ENCODE results near the gene PLRG1.
"Not testable (repeated sequence)": the region's sequence is repeated elsewhere in the genome, so short reads cannot be mapped to it uniquely, and the experiment has no call there.

The PLRG1 gene

DNA sequence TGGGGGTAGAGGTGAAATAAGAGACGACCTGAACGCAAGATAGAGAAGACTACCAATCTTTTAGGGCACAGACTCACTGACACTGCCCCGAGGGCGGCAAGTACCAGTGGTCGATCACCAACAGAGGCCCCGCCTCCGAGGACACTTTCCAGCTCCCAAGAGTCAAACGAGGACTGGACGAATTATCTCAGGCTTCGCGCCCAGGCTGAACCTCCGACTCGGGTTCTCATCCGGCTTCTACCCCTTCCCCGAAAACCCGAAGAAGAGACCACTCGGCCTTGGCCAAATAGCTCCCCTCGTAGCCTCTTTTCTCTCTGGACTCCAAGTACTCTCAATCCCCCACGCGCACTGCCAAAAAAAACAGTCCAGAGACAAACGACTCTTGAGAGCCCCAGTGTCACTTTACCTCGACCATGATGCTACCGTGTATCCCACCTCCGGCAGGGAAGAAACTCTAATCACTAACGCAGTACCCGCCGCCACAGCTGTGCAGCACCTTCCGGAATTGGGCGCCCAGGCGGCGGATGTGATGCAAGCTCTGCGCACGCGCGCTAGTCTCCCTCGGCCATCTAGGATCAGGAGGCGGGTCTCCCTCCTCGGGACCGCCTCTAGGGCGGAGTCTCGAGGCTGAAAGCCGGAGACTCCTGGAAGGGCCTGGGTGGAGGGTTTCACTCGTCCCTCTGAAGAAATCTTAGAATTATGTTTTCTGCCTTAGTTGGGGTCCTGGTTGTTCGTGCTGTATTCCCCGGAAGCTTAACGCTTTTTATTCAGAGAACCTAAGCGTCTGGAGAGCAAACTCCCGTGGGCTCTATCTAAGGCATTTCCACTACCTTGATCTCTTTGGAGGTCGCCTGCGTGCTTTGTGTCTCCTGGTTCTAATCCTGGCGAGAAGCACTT, at the start of gene PLRG1:
TSS of gene PLRG1 (minus strand) at position 507 of the 897 bp plus-strand sequence. CDS start at position 415, 92 bp downstream.
- peak; percentile 97 for FAIRE-seq

DNA sequence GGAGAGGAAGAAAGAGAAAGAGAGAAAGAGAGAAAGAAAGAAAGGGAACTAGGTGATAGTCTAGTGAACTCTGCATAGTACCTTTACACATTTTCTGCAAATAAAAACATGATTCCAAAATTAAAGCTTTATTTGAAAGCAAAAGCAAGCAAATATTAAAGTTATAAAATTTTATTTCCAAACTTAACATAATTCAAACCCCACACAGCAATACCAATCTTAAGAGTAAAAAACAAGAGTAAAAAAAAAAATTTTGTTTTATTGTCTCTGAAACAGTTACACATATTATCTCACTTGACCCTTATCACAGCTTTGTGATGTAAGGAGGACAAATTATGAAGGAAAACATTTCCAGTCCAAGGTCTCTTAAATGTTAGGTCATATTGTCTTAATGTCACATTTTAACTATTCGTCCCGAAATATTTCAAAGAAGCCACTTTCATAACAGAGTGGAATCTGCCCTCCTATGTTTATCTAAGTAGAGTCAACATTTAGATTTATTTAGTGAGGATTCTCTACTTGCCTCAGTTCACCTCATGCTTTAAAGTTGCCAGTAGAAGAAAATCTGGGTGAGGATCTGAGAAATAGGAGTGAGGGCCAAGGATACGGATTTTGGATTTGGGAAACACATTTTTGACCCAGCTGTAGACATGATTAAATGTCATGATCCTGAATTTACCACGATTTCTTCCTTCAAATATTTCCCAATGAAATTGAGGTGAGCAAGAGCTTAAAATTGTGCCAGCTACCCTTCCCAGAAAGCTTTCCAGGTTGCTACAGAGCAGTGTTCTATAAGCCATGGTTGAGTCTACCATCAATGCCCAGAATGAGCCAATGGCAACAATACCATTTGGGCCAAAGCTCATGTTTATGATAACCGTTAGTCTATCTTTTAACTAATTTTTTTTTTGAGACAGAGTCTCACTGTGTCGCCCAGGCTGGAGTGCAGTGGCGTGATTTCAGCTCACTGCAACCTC, 47.9 kb upstream of the PLRG1 start:
- no peak for FAIRE-seq

- FAIRE-seq = not testable (repeated sequence)
Measured at GRCh38 chr4:154597281-154597680, 47.1 kb upstream of the PLRG1 start.

DNA sequence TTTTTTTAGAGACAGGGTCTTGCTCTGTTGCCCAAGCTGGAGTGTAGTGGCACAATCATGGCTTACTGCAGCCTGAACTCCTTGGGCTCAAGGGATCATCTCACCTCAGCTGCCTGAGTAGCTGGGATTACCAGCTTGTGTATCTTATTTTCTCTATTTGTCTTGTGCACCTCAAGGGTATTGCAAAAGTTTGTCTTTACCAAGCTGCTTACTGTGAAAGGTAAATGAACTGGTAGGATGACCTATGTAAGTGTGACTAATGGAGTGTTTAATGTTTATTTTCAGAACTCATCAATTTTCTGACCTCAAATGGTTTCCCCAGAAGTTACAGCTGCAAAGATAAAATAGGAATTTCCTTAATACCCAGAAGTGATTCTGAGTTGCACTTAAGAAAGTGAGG, 45.6 kb upstream of the PLRG1 start:
- FAIRE-seq = no peak

- not testable (repeated sequence) for FAIRE-seq
Measured at GRCh38 chr4:154594343-154594742, 44.1 kb upstream of the PLRG1 start.

DNA sequence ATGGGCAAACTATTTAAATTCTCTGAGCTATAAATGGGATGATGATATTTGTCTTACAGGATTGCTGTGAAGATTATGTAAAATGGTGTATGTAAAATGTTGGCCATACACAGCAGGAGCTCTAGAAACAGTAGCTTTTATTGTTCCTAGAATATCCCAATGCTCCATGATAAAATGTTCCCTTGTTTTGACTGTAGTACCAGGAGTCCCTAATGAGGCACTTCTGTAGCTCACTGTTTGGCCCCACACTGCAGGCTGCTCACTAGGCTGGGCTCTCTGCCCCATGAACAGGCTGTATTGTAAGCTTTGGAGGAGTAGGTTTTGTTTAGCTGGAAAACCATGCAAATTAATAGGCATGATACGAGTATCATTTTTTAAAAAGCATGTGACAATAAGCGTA, 43.7 kb upstream of the PLRG1 start:
- no peak for FAIRE-seq

- no peak for FAIRE-seq
Measured at GRCh38 chr4:154591890-154592289, 41.7 kb upstream of the PLRG1 start.

GRCh38 chr4:154590329-154591006, 40.3 kb upstream of the PLRG1 start, which contains the start of gene FGA:
TSS of gene FGA (minus strand) at chr4:154590742. CDS start at chr4:154590687, 55 bp downstream.
- FAIRE-seq = no peak

DNA sequence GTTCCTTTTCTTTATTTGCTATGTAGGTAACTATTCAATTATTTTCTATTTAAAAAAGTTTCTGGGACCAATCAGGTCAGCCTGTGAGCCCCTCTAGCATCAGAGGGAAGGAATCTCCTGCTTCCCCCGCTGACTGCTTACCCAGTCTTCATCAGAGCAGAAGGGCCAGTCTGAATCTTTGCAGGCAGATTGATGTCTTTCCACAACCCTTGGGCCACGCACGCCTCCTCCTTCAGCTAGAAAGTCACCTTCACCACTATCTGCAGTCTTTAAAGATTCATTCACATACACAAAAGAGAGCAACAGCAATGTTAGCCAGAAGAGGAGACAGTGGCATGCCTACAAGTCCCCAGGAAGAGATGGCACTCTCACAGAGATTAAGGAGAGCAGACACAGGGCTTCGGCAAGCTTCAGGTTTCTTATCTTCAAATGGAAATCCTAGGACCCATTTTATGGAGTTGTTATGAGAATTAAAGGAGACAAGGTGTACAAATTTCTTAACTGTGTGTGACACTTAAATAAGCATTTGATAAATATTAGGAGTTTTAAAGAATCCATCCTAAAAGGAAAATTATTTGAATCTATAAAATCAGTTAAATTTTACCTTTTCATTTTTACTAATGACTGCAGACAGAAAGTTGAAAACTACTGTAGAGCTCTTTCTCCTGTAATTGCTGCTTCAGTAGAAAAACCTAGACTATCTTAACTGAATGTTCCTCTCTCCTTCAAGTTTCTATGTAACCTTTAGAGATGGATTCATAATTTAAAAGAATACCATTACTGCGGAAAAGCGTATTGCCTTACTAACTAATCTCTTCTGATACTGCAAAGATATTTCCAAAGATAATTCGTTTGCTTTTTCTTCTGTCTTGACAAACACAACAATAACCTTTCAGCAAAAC, 39.3 kb upstream of the PLRG1 start:
- no peak for FAIRE-seq

DNA sequence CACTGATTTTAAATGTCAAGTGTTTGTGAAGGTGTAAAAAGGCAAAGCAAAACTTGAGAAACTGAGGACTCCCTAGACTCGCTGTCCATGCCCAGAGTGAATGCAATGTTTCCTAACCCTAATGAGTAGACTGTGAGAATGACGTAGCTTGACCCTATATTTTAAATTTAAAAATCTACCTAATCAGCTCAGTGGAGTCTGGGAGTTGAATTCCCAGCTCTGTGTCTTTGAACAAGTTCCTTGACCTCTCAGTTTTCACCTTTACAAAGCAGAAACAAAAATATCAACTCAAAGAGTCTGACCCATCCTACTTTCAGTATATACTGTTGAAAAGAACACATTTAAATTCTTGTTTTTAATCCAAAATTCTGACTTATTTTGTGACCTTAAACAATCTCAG, 38.0 kb upstream of the PLRG1 start:
- no peak for FAIRE-seq

DNA sequence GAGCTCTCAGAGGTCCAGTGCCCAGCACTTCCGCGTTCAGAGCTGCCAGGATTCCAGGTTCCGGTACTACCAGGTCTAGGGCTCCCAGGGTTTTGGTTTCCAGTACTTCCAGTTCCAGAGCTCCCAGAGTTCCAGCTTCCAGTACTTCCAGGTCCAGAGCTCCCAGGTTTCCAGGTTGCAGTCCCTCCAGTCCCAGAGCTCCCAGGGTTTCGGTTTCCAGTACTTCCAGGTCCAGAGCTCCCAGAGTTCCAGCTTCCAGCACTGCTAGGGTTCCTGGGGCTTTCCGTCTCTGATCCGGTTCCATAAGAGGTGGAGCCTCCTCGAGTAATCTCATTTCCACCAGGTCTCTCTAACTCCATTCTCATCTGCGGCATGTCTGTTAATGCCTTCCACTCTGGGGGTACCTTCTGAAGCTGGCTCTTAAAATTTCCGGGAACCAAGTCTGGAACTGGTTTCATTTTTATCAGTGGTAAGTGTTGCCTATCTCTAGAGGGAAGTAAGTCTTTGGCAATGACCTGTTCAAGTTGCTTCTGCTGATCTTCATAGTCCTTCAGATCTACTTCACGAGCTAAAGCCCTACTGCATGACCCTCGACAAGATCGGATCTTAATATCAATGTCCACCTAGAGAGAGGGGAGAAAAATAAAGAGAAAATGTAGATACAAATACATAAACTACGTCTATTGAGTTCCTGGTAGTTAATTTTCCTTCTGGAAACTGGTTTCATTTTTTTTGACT, 36.3 kb upstream of the PLRG1 start:
- no peak for FAIRE-seq

GRCh38 chr4:154585369-154586018, 35.3 kb upstream of the PLRG1 start:
- FAIRE-seq = no peak

- no peak for FAIRE-seq
Measured at GRCh38 chr4:154584259-154584658, 34.1 kb upstream of the PLRG1 start.

DNA sequence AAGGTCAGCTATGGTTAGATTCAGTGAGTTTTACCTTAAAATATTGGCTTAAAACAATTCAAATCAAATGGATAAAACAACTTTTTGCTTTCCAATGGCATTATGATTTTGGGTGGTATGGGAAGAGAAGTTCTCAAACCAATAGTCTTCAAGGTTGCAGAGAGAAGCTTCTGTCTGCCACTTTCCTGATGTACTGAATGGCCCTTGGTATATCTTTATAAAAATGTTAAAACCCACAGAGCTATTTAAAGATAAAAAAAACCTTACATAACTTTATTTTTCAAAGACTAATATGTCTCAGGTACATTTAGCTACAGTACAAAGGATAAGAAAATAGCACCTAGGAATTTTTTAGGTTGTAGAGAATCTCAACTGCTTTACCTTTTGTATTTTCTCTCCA, 33.5 kb upstream of the PLRG1 start:
- no peak for FAIRE-seq

GRCh38 chr4:154583230-154583629, 33.0 kb upstream of the PLRG1 start:
- peak; percentile 34 for FAIRE-seq

GRCh38 chr4:154582723-154583122, 32.5 kb upstream of the PLRG1 start:
- FAIRE-seq = no peak

DNA sequence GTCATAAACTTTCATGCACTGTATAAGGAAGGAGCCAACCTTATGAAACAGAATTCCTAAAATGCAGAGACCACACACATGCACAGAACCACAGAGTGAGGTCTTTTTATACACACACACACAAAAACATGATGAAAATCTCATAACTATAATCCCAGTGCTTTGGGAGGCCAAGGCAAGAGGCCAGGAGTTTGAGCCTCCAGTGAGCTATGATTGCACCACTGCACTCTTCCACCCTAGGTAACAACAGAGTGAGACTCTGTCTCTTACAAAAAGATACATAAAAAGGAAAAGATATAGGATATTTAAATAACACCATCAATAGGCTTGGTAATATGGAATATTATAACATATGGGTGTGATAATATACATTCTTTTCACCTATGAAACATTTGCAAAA, 29.7 kb upstream of the PLRG1 start:
- FAIRE-seq = no peak

GRCh38 chr4:154578919-154579318, 28.7 kb upstream of the PLRG1 start:
- FAIRE-seq = no peak

DNA sequence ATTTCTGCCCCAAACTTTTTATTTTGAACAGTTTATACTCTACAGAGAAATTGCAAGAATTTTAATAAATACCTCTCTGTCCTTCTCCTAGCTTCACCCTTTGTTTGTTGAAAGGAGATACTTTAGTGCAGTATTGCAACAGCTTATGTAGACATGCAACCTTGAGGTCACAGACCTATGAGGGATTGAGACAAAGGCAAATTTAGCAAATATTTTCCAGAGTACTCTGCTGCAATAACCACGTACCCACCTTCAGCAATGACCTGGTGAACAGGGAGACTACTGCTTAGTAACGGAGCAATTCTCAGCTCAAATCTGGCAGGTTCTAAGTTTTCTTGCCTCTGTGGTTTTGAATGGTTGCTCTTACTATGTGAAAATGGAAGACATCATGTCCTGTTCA, 27.1 kb upstream of the PLRG1 start:
- no peak for FAIRE-seq

- FAIRE-seq = no peak
Measured at GRCh38 chr4:154574311-154574710, 24.1 kb upstream of the PLRG1 start.

Measured in G401.6 (cell line).